Measurements from ENCODE around the gene DDX20. TPM values are rescaled to one million over a fixed set of nuclear protein-coding genes. Genes with fewer than 3 reads are reported as not detected.
A peak's percentile ranks its signal among the peaks of the same experiment; 100 is the strongest.

Gene DDX20
- total RNA-seq, 1 donor from 2014 or later: 21.5 TPM

DNA sequence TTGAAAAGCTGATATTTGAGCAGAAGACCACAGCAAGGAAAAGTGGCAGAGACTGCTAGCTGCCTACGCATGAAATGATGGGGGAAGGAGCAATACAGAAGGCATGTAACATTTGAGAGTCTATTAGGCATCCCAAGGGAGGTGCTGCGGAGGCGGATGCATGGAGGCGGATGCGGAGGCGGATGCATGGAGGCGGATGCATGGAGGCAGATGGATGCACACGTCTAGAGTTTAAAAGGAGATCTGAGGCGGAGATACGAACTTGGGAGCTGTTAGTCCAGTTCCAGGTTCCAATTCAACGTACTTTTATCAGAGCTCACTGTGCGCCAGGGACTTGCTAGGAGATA is 744 bp upstream of the DDX20 start:
- Mint-ChIP-seq H3K4me3 (peak overlapping the region; percentile 97), H3K9me3 (no peaks in the 10 kb centered on the region), H3K36me3 (ENCODE audit: low read depth) (peaks cover 31% of the 10 kb centered on the region), H3K4me1 (peaks cover 30% of the 10 kb centered on the region), H3K27me3 (no peaks in the 10 kb centered on the region), H3K27ac (peak overlapping the region; percentile 96)
- ATAC-seq (ENCODE audit: low read depth): peak; percentile 17
- CTCF ChIA-PET: interaction anchor here (0.6 to 3.6 kb wide), 9 partner anchors 13 to 274 kb away, joined by 3 to 18 read pairs (median 4); partner anchors contain the start of gene INKA2
- DNase-seq: peak; percentile 46
- intact Hi-C loops (cut with micrococcal nuclease): loop anchor here (1.0 to 5.0 kb wide), 12 partner anchors 8 to 793 kb away; partner anchors contain the start of genes ATP5PB, DENND2D, INKA2 and LRIF1
- TF ChIP-seq CTCF (IDR thresholded peaks at IDR 0.05): no peak
- POLR2A ChIA-PET: interaction anchor here (0.6 to 2.9 kb wide), 15 partner anchors 15 to 791 kb away, joined by 3 to 30 read pairs (median 5); partner anchors contain the start of genes ADORA3, INKA2, LRIF1 and TMIGD3

DNA sequence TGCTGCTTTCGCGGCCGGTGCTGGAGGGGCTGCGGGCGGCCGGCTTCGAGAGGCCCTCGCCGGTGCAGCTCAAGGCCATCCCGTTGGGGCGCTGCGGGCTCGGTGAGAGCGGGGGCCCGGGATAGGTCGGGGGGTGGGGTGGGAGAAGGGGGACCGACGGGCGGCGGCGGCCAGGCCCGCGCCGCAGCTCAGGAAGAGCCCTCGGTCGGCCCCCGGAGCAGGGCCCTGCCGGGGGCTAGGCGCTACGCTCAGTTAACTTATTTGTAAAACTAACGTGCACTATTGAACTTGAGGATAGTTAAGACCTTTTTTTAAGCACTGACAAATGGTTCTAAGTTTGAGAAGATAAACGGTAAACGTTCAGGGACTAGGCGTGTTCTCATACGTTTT is 418 bp downstream of the DDX20 start:
- no peaks in the 10 kb centered on the region for H3K27me3 Mint-ChIP-seq
- no peaks in the 10 kb centered on the region for H3K9me3 Mint-ChIP-seq
- peaks cover 42% of the 10 kb centered on the region for H3K36me3 Mint-ChIP-seq (ENCODE audit: low read depth)
- ATAC-seq (ENCODE audit: low read depth): peak; percentile 7
- H3K4me1 Mint-ChIP-seq: peaks cover 30% of the 10 kb centered on the region
- no peak for TF ChIP-seq CTCF (IDR thresholded peaks at IDR 0.05)
- H3K27ac Mint-ChIP-seq: peak overlapping the region; percentile 96
- intact Hi-C loops (cut with micrococcal nuclease): loop anchor here (5.0 kb wide), 3 partner anchors 554 to 794 kb away; partner anchors contain the start of genes DENND2D and LRIF1
- ChIA-PET CTCF (interaction anchor here (0.8 to 3.6 kb wide), 4 partner anchors 12 to 274 kb away, joined by 4 to 18 read pairs (median 5); no protein-coding TSS in a partner anchor), POLR2A (interaction anchor here (1.0 to 2.9 kb wide), 7 partner anchors 11 to 542 kb away, joined by 3 to 30 read pairs (median 5); partner anchors contain the start of genes ADORA3, INKA2 and TMIGD3)
- DNase-seq: no peak
- peak overlapping the region; percentile 97 for H3K4me3 Mint-ChIP-seq

GRCh38 chr1:111758373-111758772 is 2.7 kb downstream of the DDX20 start:
- Mint-ChIP-seq H3K27me3 (no peaks in the 10 kb centered on the region), H3K27ac (peak overlapping the region; percentile 43), H3K4me3 (peak overlapping the region; percentile 16), H3K36me3 (ENCODE audit: low read depth) (peaks cover 62% of the 10 kb centered on the region), H3K4me1 (peaks cover 30% of the 10 kb centered on the region), H3K9me3 (no peaks in the 10 kb centered on the region)
- ATAC-seq (ENCODE audit: low read depth) (no peak), DNase-seq (no peak)
- ChIA-PET CTCF (no interaction called here), POLR2A (interaction anchor here (0.7 kb wide), 1 partner anchor 187 kb away, joined by 6 read pairs; no protein-coding TSS in a partner anchor)
- TF ChIP-seq CTCF (IDR thresholded peaks at IDR 0.05): no peak
- intact Hi-C loops (cut with micrococcal nuclease): loop anchor here (5.0 kb wide), 3 partner anchors 556 to 796 kb away; partner anchors contain the start of genes DENND2D and LRIF1

GRCh38 chr1:111761717-111762116 is 6.0 kb downstream of the DDX20 start:
- DNase-seq (no peak), ATAC-seq (ENCODE audit: low read depth) (no peak)
- ChIA-PET POLR2A (no interaction called here), CTCF (interaction anchor here (1.3 kb wide), 1 partner anchor 254 kb away, joined by 3 read pairs; no protein-coding TSS in a partner anchor)
- no peak overlapping the region for H3K27ac Mint-ChIP-seq
- peaks cover 83% of the 10 kb centered on the region for H3K36me3 Mint-ChIP-seq (ENCODE audit: low read depth)
- no peak overlapping the region for H3K4me3 Mint-ChIP-seq
- no peak for TF ChIP-seq CTCF (IDR thresholded peaks at IDR 0.05)
- peaks cover 16% of the 10 kb centered on the region for H3K4me1 Mint-ChIP-seq
- intact Hi-C loops (cut with micrococcal nuclease): no loop called here
- no peaks in the 10 kb centered on the region for H3K9me3 Mint-ChIP-seq
- no peaks in the 10 kb centered on the region for H3K27me3 Mint-ChIP-seq

- ATAC-seq (ENCODE audit: low read depth): no peak
- POLR2A ChIA-PET: no interaction called here
- TF ChIP-seq CTCF (IDR thresholded peaks at IDR 0.05): no peak
- no peak overlapping the region for H3K27ac Mint-ChIP-seq
- no peaks in the 10 kb centered on the region for H3K9me3 Mint-ChIP-seq
- CTCF ChIA-PET: interaction anchor here (1.3 kb wide), 1 partner anchor 255 kb away, joined by 3 read pairs; no protein-coding TSS in a partner anchor
- H3K4me3 Mint-ChIP-seq: no peak overlapping the region
- H3K27me3 Mint-ChIP-seq: no peaks in the 10 kb centered on the region
- peaks cover 86% of the 10 kb centered on the region for H3K36me3 Mint-ChIP-seq (ENCODE audit: low read depth)
- DNase-seq: no peak
- peaks cover 9% of the 10 kb centered on the region for H3K4me1 Mint-ChIP-seq
- intact Hi-C loops (cut with micrococcal nuclease): no loop called here
Measured at GRCh38 chr1:111762332-111762731, 6.6 kb downstream of the DDX20 start.

Measured in activated B cell treated with CpG ODN at 0.5 μM for 24 hours (primary cell).